GM19023 (cell line): ENCODE results near the gene UNC80.
"Not testable (repeated sequence)": the region's sequence is repeated elsewhere in the genome, so short reads cannot be mapped to it uniquely, and the experiment has no call there.

ENCODE experiments used
- ATAC-seq: cut with Tn5 transposase; IDR thresholded peaks from one replicate; pipeline ENCODE4 v1.9.1; 2021; ENCODE audit warnings: mild to moderate bottlenecking, moderate library complexity; ENCODE audit not compliant: unreplicated experiment

UNC80 gene, protein sequence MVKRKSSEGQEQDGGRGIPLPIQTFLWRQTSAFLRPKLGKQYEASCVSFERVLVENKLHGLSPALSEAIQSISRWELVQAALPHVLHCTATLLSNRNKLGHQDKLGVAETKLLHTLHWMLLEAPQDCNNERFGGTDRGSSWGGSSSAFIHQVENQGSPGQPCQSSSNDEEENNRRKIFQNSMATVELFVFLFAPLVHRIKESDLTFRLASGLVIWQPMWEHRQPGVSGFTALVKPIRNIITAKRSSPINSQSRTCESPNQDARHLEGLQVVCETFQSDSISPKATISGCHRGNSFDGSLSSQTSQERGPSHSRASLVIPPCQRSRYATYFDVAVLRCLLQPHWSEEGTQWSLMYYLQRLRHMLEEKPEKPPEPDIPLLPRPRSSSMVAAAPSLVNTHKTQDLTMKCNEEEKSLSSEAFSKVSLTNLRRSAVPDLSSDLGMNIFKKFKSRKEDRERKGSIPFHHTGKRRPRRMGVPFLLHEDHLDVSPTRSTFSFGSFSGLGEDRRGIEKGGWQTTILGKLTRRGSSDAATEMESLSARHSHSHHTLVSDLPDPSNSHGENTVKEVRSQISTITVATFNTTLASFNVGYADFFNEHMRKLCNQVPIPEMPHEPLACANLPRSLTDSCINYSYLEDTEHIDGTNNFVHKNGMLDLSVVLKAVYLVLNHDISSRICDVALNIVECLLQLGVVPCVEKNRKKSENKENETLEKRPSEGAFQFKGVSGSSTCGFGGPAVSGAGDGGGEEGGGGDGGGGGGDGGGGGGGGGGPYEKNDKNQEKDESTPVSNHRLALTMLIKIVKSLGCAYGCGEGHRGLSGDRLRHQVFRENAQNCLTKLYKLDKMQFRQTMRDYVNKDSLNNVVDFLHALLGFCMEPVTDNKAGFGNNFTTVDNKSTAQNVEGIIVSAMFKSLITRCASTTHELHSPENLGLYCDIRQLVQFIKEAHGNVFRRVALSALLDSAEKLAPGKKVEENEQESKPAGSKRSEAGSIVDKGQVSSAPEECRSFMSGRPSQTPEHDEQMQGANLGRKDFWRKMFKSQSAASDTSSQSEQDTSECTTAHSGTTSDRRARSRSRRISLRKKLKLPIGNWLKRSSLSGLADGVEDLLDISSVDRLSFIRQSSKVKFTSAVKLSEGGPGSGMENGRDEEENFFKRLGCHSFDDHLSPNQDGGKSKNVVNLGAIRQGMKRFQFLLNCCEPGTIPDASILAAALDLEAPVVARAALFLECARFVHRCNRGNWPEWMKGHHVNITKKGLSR (N-terminal part only)

GRCh38 chr2:209771474-209772289 is at the start of gene UNC80:
UNC80 (plus strand) TSS chr2:209771832; CDS start chr2:209772073, 241 bp downstream.
- ATAC-seq: no peak

GRCh38 chr2:209726311-209726710 is 45.3 kb upstream of the UNC80 start:
- no peak for ATAC-seq

GRCh38 chr2:209727077-209727476 is 44.6 kb upstream of the UNC80 start:
- no peak for ATAC-seq

DNA sequence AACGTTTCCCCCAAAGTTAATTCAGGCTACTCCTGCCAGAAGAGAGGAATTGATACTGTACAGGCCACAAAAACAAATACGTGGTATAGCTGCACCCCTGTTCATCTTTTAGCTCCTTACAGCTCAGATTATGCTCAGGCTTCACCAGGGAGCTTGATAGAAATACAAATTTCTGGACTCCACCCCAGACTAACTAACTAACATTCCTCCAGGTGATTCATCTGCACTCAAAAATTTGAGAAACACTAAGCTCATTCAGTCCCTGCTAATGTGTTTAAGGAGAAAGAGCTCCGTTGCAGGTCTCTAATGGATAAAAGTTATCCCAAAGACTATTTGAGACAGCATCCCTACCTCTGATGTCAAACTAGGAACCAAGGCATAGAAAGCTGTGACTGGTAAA is 36.8 kb upstream of the UNC80 start:
- ATAC-seq: no peak

DNA sequence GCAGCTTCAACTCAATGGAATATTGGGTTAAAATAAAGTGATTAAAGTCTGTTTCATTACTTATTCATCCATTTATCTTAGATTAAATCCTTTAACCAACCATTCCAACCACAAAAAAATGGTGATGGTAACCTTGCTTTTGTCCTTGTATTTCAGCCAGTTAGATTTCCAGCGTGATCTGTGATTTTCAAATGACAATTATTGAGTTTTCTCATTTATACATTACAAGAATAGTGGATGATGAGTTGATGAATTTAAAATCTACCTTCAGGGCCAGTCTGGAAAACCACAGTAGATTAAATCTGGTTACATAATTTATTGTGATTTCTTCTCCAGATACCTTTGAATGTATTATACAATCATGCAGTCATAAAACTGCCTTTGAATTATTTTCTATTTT is 29.7 kb upstream of the UNC80 start:
- no peak for ATAC-seq

DNA sequence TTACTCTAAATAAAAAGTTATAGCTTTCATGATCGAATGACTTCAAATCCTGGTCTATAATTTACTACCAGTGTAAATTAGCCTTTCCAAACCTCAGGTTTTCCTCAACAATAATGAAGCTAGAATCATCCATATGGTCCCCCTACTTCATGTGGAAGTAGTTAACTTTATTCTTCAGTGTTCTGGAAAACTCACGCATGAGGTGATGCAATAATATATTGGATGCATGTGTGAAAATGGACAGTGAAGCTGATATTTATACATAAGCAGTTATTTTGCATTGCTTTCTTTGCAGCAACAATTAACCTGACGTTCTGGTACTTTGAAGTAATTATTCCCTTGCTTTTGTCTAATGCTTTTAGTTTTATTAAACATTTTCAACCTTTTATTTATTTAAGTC is 18.6 kb upstream of the UNC80 start:
- no peak for ATAC-seq

GRCh38 chr2:209757163-209757562 is 14.5 kb upstream of the UNC80 start:
- ATAC-seq: no peak

GRCh38 chr2:209761566-209761965 is 10.1 kb upstream of the UNC80 start:
- no peak for ATAC-seq

GRCh38 chr2:209762563-209762962 is 9.1 kb upstream of the UNC80 start:
- ATAC-seq: no peak

GRCh38 chr2:209763106-209763505 is 8.5 kb upstream of the UNC80 start:
- ATAC-seq: no peak

DNA sequence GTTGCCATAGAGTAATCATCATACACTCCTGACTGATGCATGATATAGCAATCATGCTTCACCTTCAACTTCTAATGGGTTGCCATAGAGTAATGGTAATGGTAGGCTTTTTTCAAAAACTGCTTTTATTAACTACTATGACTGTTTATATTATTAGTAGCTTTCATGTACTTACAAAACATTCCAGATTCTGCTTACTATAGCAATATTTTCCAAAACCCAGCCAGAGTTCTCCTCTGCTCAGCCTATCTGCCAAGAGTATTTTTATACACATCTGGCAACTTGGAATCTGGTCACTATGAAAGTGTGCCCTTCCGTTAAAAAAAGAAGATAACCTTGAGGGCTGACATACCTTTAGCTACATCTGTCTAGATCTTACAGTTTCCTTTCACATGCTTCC is 5.0 kb upstream of the UNC80 start:
- no peak for ATAC-seq

GRCh38 chr2:209767316-209767715 is 4.3 kb upstream of the UNC80 start:
- no peak for ATAC-seq

- ATAC-seq: no peak
Observed at GRCh38 chr2:209768557-209768956, 3.1 kb upstream of the UNC80 start.

- no peak for ATAC-seq
Observed at GRCh38 chr2:209772290-209772685, 656 bp downstream of the UNC80 start.

- ATAC-seq: no peak
Observed at GRCh38 chr2:209773377-209773776, 1.7 kb downstream of the UNC80 start.

DNA sequence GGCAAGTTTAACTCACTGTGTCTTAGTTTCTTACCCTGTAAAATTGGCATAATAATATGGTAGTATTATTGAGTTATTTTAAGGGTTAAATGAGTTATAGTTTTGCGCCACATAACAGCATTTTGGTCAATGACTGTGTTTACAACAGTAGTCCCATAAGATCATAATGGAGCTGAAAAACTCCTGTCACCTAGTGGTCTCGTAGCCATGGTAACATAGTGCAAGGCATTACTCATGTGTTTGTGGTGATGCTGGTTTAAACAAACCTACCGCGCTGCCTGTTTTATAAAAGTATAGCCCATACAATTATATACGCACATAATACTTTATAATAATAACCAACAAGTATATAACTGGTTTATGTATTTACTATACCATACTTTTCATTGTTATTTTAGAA is 15.8 kb downstream of the UNC80 start:
- ATAC-seq: no peak

GRCh38 chr2:209788925-209789324 is 17.3 kb downstream of the UNC80 start:
- ATAC-seq: no peak

- no peak for ATAC-seq
Observed at GRCh38 chr2:209790066-209790728, 18.6 kb downstream of the UNC80 start.

DNA sequence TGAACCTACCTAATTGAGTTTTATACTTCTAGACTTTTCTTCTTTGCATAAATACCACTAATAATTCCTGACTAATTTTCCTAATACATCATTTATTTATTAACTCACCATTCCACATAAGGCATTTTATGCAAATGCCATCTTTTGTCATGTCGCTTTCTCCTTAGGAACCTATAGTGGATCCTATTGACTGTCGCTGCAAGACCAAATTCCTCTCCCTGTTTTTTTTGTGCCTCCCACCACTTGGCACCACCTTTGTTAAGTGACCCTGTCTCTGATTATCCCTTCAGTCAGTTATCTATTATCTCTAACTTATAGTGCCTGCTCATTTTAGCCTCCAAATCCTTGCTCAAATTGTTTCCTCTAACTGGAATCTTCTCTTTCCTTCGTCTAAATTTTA is 19.5 kb downstream of the UNC80 start:
- ATAC-seq: no peak

DNA sequence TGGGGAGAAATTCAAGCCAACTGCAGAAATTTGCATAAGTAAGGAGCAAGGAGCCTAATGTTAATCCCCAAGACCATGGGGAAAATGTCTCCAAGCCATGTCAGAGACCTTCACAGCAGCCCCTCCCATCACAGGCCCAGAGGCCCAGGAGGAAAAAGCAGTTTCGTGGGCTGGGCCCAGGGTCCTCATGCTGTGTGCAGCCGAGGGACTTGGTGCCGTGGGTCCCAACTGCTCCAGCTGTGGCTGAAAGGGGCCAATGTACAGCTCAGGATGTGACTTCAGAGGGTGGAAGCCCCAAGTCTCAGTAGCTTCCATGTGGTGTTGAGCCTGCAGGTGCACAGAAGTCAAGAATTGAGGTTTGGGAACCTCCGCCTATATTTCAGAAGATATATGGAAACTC is 23.8 kb downstream of the UNC80 start:
- ATAC-seq: not testable (repeated sequence)
